Measurements from ENCODE around the gene KRTAP1-5. TPM values are rescaled to one million over a fixed set of nuclear protein-coding genes. Genes with fewer than 3 reads are reported as not detected.

Gene KRTAP1-5
- total RNA-seq, 1 donor from 2014 or later, result 0.19 TPM

- DNase-seq (ENCODE audit: low read depth), result no peak
Measured at GRCh38 chr17:41009301-41009760, 17.7 kb downstream of the KRTAP1-5 start.

- no peak for DNase-seq (ENCODE audit: low read depth)
Measured at GRCh38 chr17:41008811-41009210, 18.2 kb downstream of the KRTAP1-5 start, which contains the start of gene KRTAP3-1. Gene KRTAP3-1, minus strand, starts transcription at chr17:41009128. Its CDS starts 54 bp downstream, at chr17:41009074.

DNA sequence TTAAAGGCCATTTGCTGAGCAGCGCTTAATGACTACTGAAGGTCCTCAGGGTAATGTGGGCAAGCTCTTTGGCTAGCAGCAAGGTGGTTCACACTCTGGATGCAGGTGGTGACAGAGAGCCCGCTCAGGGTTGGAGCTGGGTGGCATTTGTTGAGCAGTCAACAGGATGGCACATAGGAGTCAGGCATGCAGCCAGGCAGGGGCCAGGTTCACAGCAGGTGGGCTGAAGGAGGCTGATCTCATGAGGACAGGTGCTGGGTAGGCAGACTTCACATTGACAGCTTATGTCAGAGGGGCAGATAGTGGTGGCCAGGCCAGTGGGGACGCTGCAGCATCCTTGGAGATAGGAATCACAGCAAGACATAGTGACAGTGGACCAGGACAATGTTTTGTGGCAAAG lies 22.6 kb downstream of the KRTAP1-5 start:
- DNase-seq (ENCODE audit: low read depth), result no peak

DNA sequence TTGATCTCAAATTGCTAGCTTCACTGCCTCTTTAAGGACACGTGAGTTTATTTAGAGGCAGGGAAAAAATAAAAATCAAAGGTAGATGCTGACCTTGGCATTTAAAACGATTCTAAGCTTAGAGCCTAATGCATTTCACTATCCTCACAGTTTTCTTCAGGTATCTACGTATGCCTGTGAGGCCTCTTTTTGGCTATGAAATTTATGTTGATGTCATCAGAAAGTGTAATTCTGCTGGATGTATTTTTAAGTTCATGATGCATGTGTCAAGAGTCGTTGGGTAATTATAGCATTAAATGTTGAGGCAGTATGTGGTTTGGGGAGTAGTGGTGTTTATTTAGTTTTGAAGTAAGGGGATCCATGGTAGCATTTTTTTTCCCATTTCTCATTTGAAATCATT lies 23.1 kb downstream of the KRTAP1-5 start:
- DNase-seq (ENCODE audit: low read depth), result no peak

DNA sequence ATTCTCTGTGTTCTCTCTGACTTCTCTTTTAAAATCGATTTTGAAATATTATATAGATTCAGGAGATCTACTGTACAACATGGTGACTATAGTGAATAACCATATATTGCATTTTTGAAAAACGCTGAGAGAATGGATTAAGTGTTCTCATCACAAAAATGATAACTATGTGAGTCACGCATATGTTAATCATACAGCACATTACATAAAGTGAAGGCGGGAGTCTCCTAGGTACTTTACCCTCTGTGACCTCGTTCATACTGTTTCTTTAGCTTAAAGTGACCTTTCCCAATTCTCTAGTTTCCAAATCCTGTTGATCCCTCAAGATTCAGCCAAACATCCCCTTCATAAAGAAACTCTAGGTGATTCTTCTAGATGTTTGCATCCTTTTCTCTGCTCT lies 24.2 kb downstream of the KRTAP1-5 start:
- no peak for DNase-seq (ENCODE audit: low read depth)

- DNase-seq (ENCODE audit: low read depth), result no peak
Measured at GRCh38 chr17:41001795-41002194, 25.2 kb downstream of the KRTAP1-5 start.

DNA sequence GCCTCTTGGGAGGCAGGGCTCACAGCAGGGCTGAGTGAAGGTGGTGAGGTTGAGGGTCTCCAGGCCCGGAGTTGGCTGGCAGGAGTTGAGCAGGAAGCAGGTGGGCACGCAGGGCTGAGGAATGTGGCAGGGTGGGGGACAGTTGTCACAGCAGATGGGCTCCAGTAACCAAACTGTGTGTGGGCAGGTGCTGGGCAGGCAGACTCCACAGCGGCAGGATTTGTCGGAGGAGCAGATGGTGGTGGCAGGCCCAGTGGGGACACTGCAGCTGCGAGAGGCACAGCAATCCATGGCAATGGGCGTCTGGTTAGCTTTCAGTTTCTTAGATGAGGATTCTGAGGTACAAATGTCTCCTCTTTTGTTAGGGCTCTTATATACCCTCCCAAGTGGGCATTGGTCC lies 27.4 kb downstream of the KRTAP1-5 start, which contains the start of gene KRTAP3-2:
Gene KRTAP3-2, minus strand, starts transcription at position 344 of the 400 bp plus-strand sequence. Its CDS starts 53 bp downstream, at position 291.
- peak; percentile 14 for DNase-seq (ENCODE audit: low read depth)

GRCh38 chr17:40997361-40997760 lies 29.6 kb downstream of the KRTAP1-5 start:
- no peak for DNase-seq (ENCODE audit: low read depth)

DNA sequence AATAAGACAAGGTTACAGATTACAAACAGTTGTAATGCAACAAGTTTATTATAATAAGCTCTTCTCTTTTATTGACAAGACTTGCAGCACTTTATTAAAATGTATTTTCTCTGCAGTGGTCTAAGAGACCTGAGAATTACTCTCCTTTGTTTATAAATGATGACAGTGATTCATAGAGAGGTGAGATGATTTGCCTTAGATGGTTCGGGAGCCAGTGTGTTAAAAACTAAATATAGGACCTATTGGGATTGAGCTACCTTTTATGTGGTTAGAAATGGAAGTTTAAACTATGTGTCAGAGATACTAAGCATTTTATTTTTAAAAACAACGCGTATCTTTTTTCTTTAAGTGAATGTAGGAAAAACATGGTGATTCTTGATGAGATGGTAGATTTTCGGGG lies 30.2 kb downstream of the KRTAP1-5 start:
- DNase-seq (ENCODE audit: low read depth), result no peak

GRCh38 chr17:40995116-40995515 lies 31.9 kb downstream of the KRTAP1-5 start:
- DNase-seq (ENCODE audit: low read depth), result no peak

GRCh38 chr17:40993839-40994238 lies 33.2 kb downstream of the KRTAP1-5 start, which contains the start of gene KRTAP3-3:
Gene KRTAP3-3, minus strand, starts transcription at chr17:40994164. Its CDS starts 67 bp downstream, at chr17:40994097.
- peak; percentile 44 for DNase-seq (ENCODE audit: low read depth)

- no peak for DNase-seq (ENCODE audit: low read depth)
Measured at GRCh38 chr17:40993084-40993483, 33.9 kb downstream of the KRTAP1-5 start.

GRCh38 chr17:40992666-40993065 lies 34.3 kb downstream of the KRTAP1-5 start:
- DNase-seq (ENCODE audit: low read depth), result no peak

- no peak for DNase-seq (ENCODE audit: low read depth)
Measured at GRCh38 chr17:40986920-40987319, 40.1 kb downstream of the KRTAP1-5 start.

DNA sequence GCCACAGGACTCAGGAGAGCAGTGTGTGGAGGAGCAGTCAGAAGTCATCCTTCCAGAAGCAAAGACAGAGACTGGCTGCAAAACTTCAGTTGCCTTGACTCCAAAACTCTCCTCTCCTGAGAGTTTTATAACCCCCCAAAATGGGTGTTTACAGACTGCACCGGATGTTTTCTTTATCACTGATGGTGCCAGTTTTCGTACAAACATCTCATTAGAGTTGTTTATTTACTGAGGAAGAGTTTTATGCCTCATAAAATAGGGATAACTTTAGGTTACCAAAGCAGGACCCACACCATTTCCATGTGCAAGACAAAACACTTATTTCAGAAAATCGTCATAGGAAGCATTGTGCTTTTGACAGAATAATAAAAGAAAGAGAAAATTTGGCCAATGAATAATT lies 42.8 kb downstream of the KRTAP1-5 start, which contains the start of gene KRT40:
Gene KRT40, minus strand, starts transcription at position 101 of the 400 bp plus-strand sequence. Its CDS starts 53 bp downstream, at position 48.
- no peak for DNase-seq (ENCODE audit: low read depth)

DNA sequence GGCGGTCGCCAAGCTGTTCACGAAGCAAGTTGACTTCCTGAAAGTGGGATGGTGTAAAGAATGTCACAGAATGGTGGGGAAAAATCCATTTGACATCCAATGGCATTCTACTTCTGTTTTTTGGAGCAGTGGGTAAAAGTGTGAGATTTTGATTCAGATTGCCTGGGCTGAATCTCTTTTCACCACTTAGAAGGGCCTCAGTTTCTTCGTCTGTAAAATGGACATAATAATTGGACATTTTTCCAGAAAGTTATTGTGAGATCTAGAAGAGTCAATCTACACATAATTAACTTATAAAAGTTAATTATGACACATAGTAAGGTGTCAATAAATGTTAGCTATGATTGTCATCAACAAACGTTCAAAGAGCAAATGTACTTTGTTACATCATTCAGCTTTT lies 45.9 kb downstream of the KRTAP1-5 start:
- DNase-seq (ENCODE audit: low read depth), result no peak

DNA sequence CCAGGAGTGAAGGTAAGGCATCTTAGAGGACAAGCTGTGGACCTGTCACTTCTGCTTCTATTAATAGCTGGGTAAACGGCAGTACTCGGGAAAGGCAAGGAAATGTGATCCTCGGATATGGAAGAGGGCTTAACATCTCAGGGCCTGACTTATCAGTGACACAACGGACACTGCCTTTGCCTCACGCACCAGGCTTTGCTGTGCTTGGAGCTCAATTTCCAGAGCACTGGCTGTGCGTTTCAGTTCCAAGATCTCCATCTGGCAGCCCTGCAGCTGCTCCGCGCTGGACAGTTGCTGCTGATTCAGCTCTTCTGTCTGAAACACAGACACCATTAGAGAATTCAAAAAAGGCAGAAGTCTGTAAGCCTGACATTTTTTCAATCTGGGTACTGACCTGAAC lies 46.4 kb downstream of the KRTAP1-5 start:
- DNase-seq (ENCODE audit: low read depth), result peak; percentile 80

DNA sequence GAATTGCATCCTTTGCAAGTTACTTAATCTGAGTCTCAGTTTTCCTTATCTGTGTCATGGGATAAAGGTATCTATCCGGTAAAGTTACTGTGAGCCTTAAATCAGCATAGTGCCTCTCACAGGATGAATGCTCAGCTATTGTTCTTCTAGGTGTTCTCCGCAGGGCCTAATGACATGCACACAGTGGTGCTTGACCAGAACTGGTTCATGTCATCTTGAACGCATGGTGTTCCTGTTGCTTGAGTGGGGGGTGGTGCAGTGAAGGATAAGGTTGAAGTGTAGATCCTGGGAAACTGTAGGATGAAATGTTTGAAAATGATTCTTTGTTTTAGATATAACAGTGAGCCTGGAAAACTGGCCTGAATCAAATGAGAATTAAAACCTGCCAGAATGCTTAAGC lies 46.9 kb downstream of the KRTAP1-5 start:
- no peak for DNase-seq (ENCODE audit: low read depth)

DNA sequence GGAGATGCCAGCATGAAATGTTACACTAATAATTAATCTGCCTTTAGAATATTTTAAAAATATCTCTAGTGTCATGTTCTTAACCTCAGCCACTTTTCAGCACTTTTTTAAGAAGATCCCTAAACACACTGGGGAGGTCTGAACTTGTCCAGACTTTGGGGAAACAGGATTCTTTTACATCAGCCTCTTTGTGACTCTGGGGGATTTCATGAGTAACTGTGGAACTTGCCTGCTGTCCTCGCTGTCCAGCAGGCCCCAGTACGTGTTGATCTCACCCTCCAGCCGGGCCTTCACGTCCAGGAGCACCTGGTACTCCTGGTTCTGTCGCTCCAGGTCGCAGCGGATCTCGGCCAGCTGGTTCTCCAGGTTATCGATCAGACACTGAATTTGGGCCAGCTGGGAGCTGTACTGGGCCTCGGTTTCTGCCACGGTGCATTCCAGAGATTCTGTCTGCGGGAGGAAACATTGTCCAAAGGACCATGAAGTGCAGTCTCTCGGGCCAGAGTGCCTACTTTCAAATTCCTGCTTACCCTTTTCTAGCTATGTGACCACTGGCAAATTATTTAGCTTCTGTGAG lies 48.3 kb downstream of the KRTAP1-5 start:
- DNase-seq (ENCODE audit: low read depth), result peak; percentile 22
